ENCODE measurements around the gene COL19A1. TPM values are rescaled to one million over a fixed set of nuclear protein-coding genes. Genes with fewer than 3 reads are reported as not detected.

The COL19A1 gene
- total and polyA plus RNA-seq, 2 of the 13 experiments (the other 11 are each of a cell fraction or from before 2014, with no cell fraction given) = not detected

- intact Hi-C loops (cut with micrococcal nuclease; ENCODE audit: unreplicated experiment) = no loop called here
- H3K4me2 ChIP-seq (ENCODE audit: low read depth, low read length) = no peak overlapping the region
- CTCF ChIA-PET (ENCODE audit: low intra/inter-chr PET ratio, low total read pairs) = no interaction called here
These were observed 1.2 kb upstream of the COL19A1 start for GRCh38 chr6:69865126-69865525.

GRCh38 chr6:69866770-69867638 lies 648 bp downstream of the COL19A1 start:
- intact Hi-C loops (cut with micrococcal nuclease; ENCODE audit: unreplicated experiment) = no loop called here
- Histone ChIP-seq H3K79me2 (ENCODE audit: insufficient read depth, low read length) (no peaks in the 10 kb centered on the region), H3K27me3 (ENCODE audit: control insufficient read depth in 1 of 2, insufficient read depth in 2 of 2, low read length in 2 of 2) (peaks cover 2 to 34% of the 10 kb centered on the region in 2 experiments; a peak in 4 of 5 replicates), H3K36me3 (replicated peaks in 1 of 2; ENCODE audit: control insufficient read depth in 1 of 2, insufficient read depth in 2 of 2, low read length in 2 of 2) (no peaks in the 10 kb centered on the region), H3K9ac (ENCODE audit: insufficient read depth, low read depth, low read length) (0 out of 2 replicates have a peak overlapping the region, but pooled peaks have one; percentile 22), H3K9me3 (ENCODE audit: low read length) (no peaks in the 10 kb centered on the region), H4K20me1 (ENCODE audit: insufficient read depth, low read length) (no peaks in the 10 kb centered on the region), H3K4me1 (ENCODE audit: insufficient read depth, low read length) (peaks cover 16% of the 10 kb centered on the region), H3K4me2 (ENCODE audit: low read depth, low read length) (peak overlapping the region; percentile 90), H2AFZ (ENCODE audit: low read length) (no peak overlapping the region), H3K4me3 (replicated peaks in 1 of 3; ENCODE audit: insufficient read depth in 1 of 3, low read depth in 2 of 3, low read length in 3 of 3) (peak overlapping the region; percentile 50 to 68 (median 50)), H3K27ac (ENCODE audit: extremely low read length, insufficient read depth, low read length) (no peak overlapping the region)
- BruUV-seq (replicated peaks) = no TSS peak
- POLR2A ChIA-PET = no interaction called here
- peak; percentile 99 for ATAC-seq
- in situ Hi-C loops (cut with HindIII; ENCODE audit: extremely low pct_ligation_motif_present, low pct_unique_long_range_greater_than_20kb) = no loop called here
- peak; percentile 12 for DNase-seq (ENCODE audit: low spot score)
- WGBS (ENCODE audit: low lambda C conversion rate) = 6% methylated on average over 30 of the region's 80 CpGs
- CTCF ChIA-PET (ENCODE audit: low intra/inter-chr PET ratio, low total read pairs) = no interaction called here
- FAIRE-seq = no peak
- TF ChIP-seq ZNF563 (CRISPR knock-in tag; IDR thresholded peaks at IDR 0.05) (peak; percentile 70; the same call in 1 of the 2 replicates), ARNT2 (CRISPR knock-in tag; IDR thresholded peaks at IDR 0.05; ENCODE audit: low read depth) (peak; percentile 86), CTCF (CRISPR knock-in tag; IDR thresholded peaks at IDR 0.05) (peak; percentile 35; the same call in 1 of the 2 replicates), HNRNPLL (IDR thresholded peaks at IDR 0.05; ENCODE audit: low read depth, low read length, poor library complexity, severe bottlenecking) (peak; percentile 96), ZNF547 (CRISPR knock-in tag; IDR thresholded peaks at IDR 0.05) (0 out of 2 replicates have a peak, but pooled peaks have one; percentile 38), NR2F1 (CRISPR knock-in tag; IDR thresholded peaks at IDR 0.05) (no peak), HNF4G (IDR thresholded peaks at IDR 0.05; ENCODE audit: borderline replicate concordance, low read depth, low read length) (no peak), HNF4G (CRISPR knock-in tag; IDR thresholded peaks at IDR 0.05; ENCODE audit: borderline replicate concordance, low read depth) (0 out of 2 replicates have a peak, but pooled peaks have one; percentile 6), ZFP1 (CRISPR knock-in tag; IDR thresholded peaks at IDR 0.05) (no peak), UBTF (CRISPR knock-in tag; IDR thresholded peaks at IDR 0.05) (peak; percentile 98)

More at GRCh38 chr6:69865126-69865525, 1.2 kb upstream of the COL19A1 start:
- no peak for DNase-seq (ENCODE audit: low spot score)
- no peak for ATAC-seq
- Histone ChIP-seq H3K9me3 (ENCODE audit: low read length) (no peaks in the 10 kb centered on the region), H3K79me2 (ENCODE audit: insufficient read depth, low read length) (no peaks in the 10 kb centered on the region), H3K27ac (ENCODE audit: extremely low read length, insufficient read depth, low read length) (no peak overlapping the region), H3K9ac (ENCODE audit: insufficient read depth, low read depth, low read length) (no peak overlapping the region), H3K4me1 (ENCODE audit: insufficient read depth, low read length) (peaks cover 16% of the 10 kb centered on the region), H3K36me3 (replicated peaks in 1 of 2; ENCODE audit: control insufficient read depth in 1 of 2, insufficient read depth in 2 of 2, low read length in 2 of 2) (no peaks in the 10 kb centered on the region), H2AFZ (ENCODE audit: low read length) (no peak overlapping the region), H3K27me3 (ENCODE audit: control insufficient read depth in 1 of 2, insufficient read depth in 2 of 2, low read length in 2 of 2) (peaks cover 2 to 30% of the 10 kb centered on the region in 2 experiments; a peak in 4 of 5 replicates), H3K4me3 (replicated peaks in 1 of 3; ENCODE audit: insufficient read depth in 1 of 3, low read depth in 2 of 3, low read length in 3 of 3) (no peak overlapping the region), H4K20me1 (ENCODE audit: insufficient read depth, low read length) (no peaks in the 10 kb centered on the region)
- POLR2A ChIA-PET = no interaction called here
- no TSS peak for BruUV-seq (replicated peaks)
- TF ChIP-seq JUN (CRISPR knock-in tag; IDR thresholded peaks at IDR 0.05) = no peak
- no peak for TF ChIP-seq SAFB2 (CRISPR knock-in tag; IDR thresholded peaks at IDR 0.05; ENCODE audit: borderline replicate concordance, low read depth)
- no peak for FAIRE-seq
- in situ Hi-C loops (cut with HindIII; ENCODE audit: extremely low pct_ligation_motif_present, low pct_unique_long_range_greater_than_20kb) = no loop called here
- WGBS (ENCODE audit: low lambda C conversion rate) = 21% methylated on average over 2 of the region's 2 CpGs
